Activated naive CD8-positive, alpha-beta T cell (primary cell): Measurements from ENCODE around the gene PEX3.

ENCODE experiments used
- H3K27ac Mint-ChIP-seq: one replicate; pipeline ENCODE4 v1.8.0; 2021; ENCODE audit warnings: mixed read lengths
- H3K27me3 Mint-ChIP-seq: one replicate; pipeline ENCODE4 v1.8.0; 2021; ENCODE audit warnings: mixed read lengths
- H3K36me3 Mint-ChIP-seq: one replicate; pipeline ENCODE4 v1.8.0; 2021; ENCODE audit warnings: mixed read lengths
- H3K4me1 Mint-ChIP-seq: one replicate; pipeline ENCODE4 v1.8.0; 2021; ENCODE audit warnings: low read depth, mixed read lengths
- H3K4me3 Mint-ChIP-seq: one replicate; pipeline ENCODE4 v1.8.0; 2021; ENCODE audit warnings: mild to moderate bottlenecking, mixed read lengths
- H3K9me3 Mint-ChIP-seq: one replicate; pipeline ENCODE4 v1.8.0; 2021; ENCODE audit warnings: low read depth, mixed read lengths

Gene PEX3

DNA sequence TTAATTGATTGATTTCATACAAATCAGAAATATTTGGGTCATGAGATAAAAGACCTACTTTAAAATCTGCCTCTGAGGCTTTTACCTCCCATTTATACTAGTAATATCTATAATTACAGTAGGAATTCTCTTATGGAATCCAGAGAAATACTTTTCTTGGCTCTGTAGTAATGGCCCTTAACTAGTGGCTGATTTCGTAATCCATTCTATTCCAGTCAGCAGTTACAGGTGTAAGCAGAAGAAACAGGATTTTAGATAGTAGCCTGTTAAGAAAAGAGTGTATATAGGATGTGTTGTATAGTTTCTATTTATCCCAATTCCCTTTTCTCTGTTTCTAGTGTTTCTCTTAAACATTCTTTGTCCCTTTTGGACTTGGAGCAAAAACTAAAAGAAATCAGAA lies 21.2 kb downstream of the PEX3 start:
- Mint-ChIP-seq H3K27ac (no peak overlapping the region), H3K4me1 (no peaks in the 10 kb centered on the region), H3K27me3 (no peaks in the 10 kb centered on the region), H3K9me3 (no peaks in the 10 kb centered on the region), H3K4me3 (no peak overlapping the region), H3K36me3 (peaks cover 44% of the 10 kb centered on the region)

DNA sequence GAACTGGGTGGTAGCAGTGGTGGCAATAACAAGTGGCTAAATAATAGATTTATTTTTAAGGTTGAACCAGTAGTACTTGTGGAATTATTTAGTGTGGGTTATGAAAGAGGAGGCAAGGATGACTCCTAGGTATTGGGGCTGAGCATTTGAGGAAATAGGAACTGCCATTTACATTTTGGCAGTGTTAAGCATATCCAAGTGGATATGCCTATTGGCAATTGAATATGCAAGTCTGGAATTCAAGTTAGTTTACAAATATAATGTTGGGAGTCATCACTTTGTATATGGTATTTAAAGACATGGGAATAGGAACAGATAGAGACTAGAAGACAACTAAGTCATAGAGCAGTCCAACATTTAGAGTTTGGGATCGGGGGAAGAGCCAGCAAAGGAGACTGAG lies 25.9 kb downstream of the PEX3 start:
- Mint-ChIP-seq H3K36me3 (peaks cover 41% of the 10 kb centered on the region), H3K4me1 (no peaks in the 10 kb centered on the region), H3K27me3 (no peaks in the 10 kb centered on the region), H3K9me3 (no peaks in the 10 kb centered on the region), H3K4me3 (no peak overlapping the region), H3K27ac (no peak overlapping the region)

DNA sequence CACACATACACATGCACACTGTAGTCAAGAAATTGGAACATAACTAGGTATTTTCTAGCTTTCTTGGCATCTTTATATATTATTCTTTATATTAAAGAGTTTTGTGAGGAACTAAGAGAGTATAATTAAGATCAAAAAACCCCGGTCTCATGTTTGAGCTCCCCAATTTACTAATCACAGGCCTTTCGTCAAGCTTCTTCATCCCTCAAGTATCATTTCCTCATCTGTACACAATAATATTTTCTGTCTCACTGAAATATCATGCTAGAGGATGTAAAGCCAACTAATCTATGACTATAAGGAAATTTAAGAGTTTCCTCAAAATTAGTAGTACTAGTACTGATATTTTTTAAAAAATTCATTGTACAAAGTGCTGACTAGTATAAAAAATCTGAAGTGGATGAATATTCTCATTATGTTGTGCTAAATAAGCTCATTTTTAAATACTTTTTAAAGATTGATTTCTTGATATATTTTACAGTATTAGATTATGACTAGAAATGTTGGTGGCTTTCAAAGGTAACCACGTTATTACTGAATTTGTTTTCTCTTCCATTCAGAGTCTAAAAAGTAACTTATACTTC lies 28.0 kb downstream of the PEX3 start:
- no peaks in the 10 kb centered on the region for H3K4me1 Mint-ChIP-seq
- H3K27me3 Mint-ChIP-seq: no peaks in the 10 kb centered on the region
- H3K9me3 Mint-ChIP-seq: no peaks in the 10 kb centered on the region
- no peak overlapping the region for H3K4me3 Mint-ChIP-seq
- no peak overlapping the region for H3K27ac Mint-ChIP-seq
- peaks cover 33% of the 10 kb centered on the region for H3K36me3 Mint-ChIP-seq

GRCh38 chr6:143482593-143482992 lies 32.0 kb downstream of the PEX3 start:
- Mint-ChIP-seq H3K27ac (no peak overlapping the region), H3K4me1 (no peaks in the 10 kb centered on the region), H3K4me3 (no peak overlapping the region), H3K27me3 (no peaks in the 10 kb centered on the region), H3K9me3 (no peaks in the 10 kb centered on the region), H3K36me3 (peaks cover 11% of the 10 kb centered on the region)

DNA sequence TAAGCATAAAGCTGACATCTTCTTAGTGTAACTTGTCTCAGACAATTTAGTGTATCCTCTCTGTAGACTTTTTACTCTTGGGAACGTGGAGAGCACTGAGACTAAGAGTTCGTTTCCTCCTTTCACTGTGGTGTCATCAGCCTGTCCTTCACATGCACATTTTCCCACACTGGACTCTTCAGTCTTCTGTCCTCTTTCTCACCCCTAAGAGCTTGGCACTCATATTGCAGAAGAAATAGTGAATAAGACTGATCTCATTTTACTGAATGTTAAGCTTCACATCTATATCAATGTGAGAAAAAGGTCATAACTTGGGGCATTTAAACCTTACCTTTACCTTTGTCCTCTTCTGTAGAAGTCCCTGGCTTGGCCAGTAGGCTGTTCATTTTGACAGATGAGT lies 35.4 kb downstream of the PEX3 start:
- Mint-ChIP-seq H3K4me3 (no peak overlapping the region), H3K9me3 (no peaks in the 10 kb centered on the region), H3K27ac (no peak overlapping the region), H3K36me3 (peaks cover 11% of the 10 kb centered on the region), H3K4me1 (no peaks in the 10 kb centered on the region), H3K27me3 (no peaks in the 10 kb centered on the region)

GRCh38 chr6:143486752-143487151 lies 36.1 kb downstream of the PEX3 start:
- Mint-ChIP-seq H3K27ac (no peak overlapping the region), H3K36me3 (peaks cover 11% of the 10 kb centered on the region), H3K27me3 (no peaks in the 10 kb centered on the region), H3K4me3 (no peak overlapping the region), H3K9me3 (no peaks in the 10 kb centered on the region), H3K4me1 (no peaks in the 10 kb centered on the region)

GRCh38 chr6:143490244-143490643 lies 39.6 kb downstream of the PEX3 start:
- Mint-ChIP-seq H3K36me3 (peaks cover 5% of the 10 kb centered on the region), H3K4me1 (no peaks in the 10 kb centered on the region), H3K27ac (no peak overlapping the region), H3K4me3 (no peak overlapping the region), H3K27me3 (no peaks in the 10 kb centered on the region), H3K9me3 (no peaks in the 10 kb centered on the region)

DNA sequence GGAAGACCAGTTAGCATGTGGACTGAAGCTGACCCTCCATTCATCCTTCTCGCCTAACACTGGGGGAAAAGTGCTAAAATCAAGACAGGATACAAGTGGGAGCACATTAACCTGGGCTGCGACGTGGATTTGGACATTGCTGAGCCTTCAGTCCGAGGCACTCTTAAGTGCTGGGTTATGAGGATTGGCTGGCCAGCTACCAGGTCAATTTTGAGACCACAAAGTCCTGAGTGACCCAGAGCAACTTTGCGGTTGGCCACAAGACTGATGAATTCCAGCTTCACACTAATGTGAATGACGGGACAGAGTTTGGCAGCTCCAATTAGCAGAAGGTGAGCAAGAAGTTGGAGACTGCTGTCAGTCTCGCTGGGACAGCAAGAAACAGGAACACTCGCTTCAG lies 40.2 kb downstream of the PEX3 start:
- H3K4me3 Mint-ChIP-seq: no peak overlapping the region
- peaks cover 5% of the 10 kb centered on the region for H3K36me3 Mint-ChIP-seq
- H3K9me3 Mint-ChIP-seq: no peaks in the 10 kb centered on the region
- H3K27ac Mint-ChIP-seq: no peak overlapping the region
- H3K27me3 Mint-ChIP-seq: no peaks in the 10 kb centered on the region
- no peaks in the 10 kb centered on the region for H3K4me1 Mint-ChIP-seq

GRCh38 chr6:143496974-143497373 lies 46.4 kb downstream of the PEX3 start:
- H3K27ac Mint-ChIP-seq: no peak overlapping the region
- H3K36me3 Mint-ChIP-seq: peaks cover 11% of the 10 kb centered on the region

DNA sequence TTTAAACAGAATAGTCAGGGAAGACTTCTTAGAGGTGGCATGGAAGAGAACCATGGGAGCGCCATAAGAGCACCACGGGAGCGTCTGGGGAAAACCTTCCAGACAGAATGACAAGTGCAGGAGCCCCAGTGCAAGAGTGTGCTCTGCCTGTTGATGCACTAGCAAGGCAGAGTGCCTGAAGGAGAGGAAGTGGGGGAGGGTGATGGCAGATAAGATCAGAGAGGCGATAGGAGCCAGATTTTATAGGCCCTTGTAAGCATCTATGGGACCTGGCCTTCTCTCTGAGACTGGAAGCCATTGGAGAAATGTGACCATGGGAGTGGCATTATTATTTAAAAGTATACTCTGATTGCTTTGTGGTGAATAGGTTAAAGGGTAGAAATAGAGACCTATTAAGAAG lies 47.8 kb downstream of the PEX3 start:
- H3K36me3 Mint-ChIP-seq: peaks cover 14% of the 10 kb centered on the region
- no peak overlapping the region for H3K27ac Mint-ChIP-seq
- peaks cover 14% of the 10 kb centered on the region for H3K4me1 Mint-ChIP-seq
- H3K9me3 Mint-ChIP-seq: peaks cover 4% of the 10 kb centered on the region
- H3K27me3 Mint-ChIP-seq: no peaks in the 10 kb centered on the region
- no peak overlapping the region for H3K4me3 Mint-ChIP-seq

More at GRCh38 chr6:143496974-143497373, 46.4 kb downstream of the PEX3 start:
- H3K4me1 Mint-ChIP-seq: peaks cover 14% of the 10 kb centered on the region
- peaks cover 4% of the 10 kb centered on the region for H3K9me3 Mint-ChIP-seq
- no peak overlapping the region for H3K4me3 Mint-ChIP-seq
- no peaks in the 10 kb centered on the region for H3K27me3 Mint-ChIP-seq

- peaks cover 14% of the 10 kb centered on the region for H3K4me1 Mint-ChIP-seq
- H3K4me3 Mint-ChIP-seq: no peak overlapping the region
- H3K36me3 Mint-ChIP-seq: peaks cover 24% of the 10 kb centered on the region
- no peaks in the 10 kb centered on the region for H3K27me3 Mint-ChIP-seq
- no peak overlapping the region for H3K27ac Mint-ChIP-seq
- H3K9me3 Mint-ChIP-seq: peaks cover 4% of the 10 kb centered on the region
Measured at GRCh38 chr6:143501851-143502250, 51.2 kb downstream of the PEX3 start.

- Mint-ChIP-seq H3K27ac (no peak overlapping the region), H3K4me3 (no peak overlapping the region), H3K27me3 (no peaks in the 10 kb centered on the region), H3K4me1 (no peaks in the 10 kb centered on the region), H3K36me3 (peaks cover 25% of the 10 kb centered on the region), H3K9me3 (no peaks in the 10 kb centered on the region)
Measured at GRCh38 chr6:143504369-143504768, 53.8 kb downstream of the PEX3 start.

DNA sequence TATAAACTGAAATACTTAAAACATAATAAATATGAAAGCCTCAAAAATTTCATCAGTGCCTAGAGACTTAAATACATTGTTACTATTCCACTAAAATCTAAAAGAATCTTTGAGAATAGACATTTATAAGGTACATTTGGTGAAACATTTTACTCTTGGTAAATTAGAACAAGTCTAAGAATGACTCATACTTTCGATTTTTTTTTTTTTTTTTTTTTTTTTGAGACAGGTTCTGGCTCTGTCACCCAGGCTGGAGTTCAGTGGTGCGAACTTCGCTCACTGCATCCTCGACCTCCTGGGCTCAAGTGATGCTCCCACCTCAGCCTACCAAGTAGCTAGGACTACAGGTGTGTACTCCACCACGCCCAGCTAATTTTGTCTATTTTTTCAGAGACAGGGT lies 54.5 kb downstream of the PEX3 start:
- Mint-ChIP-seq H3K27me3 (no peaks in the 10 kb centered on the region), H3K36me3 (peaks cover 17% of the 10 kb centered on the region), H3K4me1 (no peaks in the 10 kb centered on the region), H3K27ac (no peak overlapping the region), H3K9me3 (no peaks in the 10 kb centered on the region), H3K4me3 (no peak overlapping the region)

DNA sequence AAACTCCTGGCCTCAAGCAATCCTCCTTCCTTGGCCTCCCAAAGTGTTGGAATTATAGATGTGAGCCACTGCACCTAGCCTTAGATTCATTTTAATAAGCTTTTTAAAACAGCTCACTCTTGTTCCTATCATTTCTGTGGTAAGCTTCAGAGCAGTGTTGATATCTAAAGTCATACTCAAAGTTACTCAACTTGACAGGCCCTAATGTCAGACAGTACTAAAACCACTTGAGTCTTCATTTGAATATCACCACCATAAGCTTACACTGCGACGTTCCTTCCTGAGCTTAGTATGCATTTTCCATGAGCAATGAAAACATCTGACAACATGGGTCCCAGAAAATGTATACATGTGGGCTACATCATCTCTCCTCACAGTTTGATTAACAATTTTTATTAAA lies 54.9 kb downstream of the PEX3 start:
- Mint-ChIP-seq H3K27me3 (no peaks in the 10 kb centered on the region), H3K4me3 (no peak overlapping the region), H3K27ac (no peak overlapping the region), H3K36me3 (peaks cover 17% of the 10 kb centered on the region), H3K4me1 (no peaks in the 10 kb centered on the region), H3K9me3 (no peaks in the 10 kb centered on the region)

GRCh38 chr6:143506199-143506598 lies 55.6 kb downstream of the PEX3 start:
- H3K27me3 Mint-ChIP-seq: no peaks in the 10 kb centered on the region
- no peak overlapping the region for H3K27ac Mint-ChIP-seq
- H3K9me3 Mint-ChIP-seq: no peaks in the 10 kb centered on the region
- H3K4me1 Mint-ChIP-seq: peaks cover 6% of the 10 kb centered on the region
- peaks cover 17% of the 10 kb centered on the region for H3K36me3 Mint-ChIP-seq
- H3K4me3 Mint-ChIP-seq: no peak overlapping the region

DNA sequence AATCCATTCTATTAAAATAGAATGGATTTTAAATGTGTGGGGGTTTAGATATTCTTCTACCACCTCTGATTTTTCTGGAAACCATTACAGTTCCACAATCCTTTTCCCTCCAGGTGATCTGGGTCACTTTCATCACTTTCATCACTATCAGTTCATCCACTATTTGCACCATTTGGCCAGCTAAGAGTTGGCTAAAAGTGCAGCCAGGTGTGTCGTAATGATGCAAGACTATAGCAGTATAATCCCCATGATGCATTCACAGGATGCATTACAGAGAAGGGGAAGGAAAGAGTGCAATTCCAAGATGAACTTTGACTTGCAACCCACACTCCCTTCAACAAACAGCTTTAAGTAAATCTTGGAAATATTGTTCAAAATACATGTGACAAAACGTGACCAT lies 56.0 kb downstream of the PEX3 start:
- Mint-ChIP-seq H3K9me3 (no peaks in the 10 kb centered on the region), H3K36me3 (peaks cover 17% of the 10 kb centered on the region), H3K27me3 (no peaks in the 10 kb centered on the region), H3K4me1 (peaks cover 7% of the 10 kb centered on the region), H3K27ac (no peak overlapping the region), H3K4me3 (no peak overlapping the region)
